HG03066 (cell line): ENCODE data around the gene MED25.

Experiments used
- ATAC-seq: cut with Tn5 transposase; IDR thresholded peaks from one replicate; pipeline ENCODE4 v1.9.1; 2021; ENCODE audit warnings: low read depth; ENCODE audit not compliant: unreplicated experiment

MED25 gene

DNA sequence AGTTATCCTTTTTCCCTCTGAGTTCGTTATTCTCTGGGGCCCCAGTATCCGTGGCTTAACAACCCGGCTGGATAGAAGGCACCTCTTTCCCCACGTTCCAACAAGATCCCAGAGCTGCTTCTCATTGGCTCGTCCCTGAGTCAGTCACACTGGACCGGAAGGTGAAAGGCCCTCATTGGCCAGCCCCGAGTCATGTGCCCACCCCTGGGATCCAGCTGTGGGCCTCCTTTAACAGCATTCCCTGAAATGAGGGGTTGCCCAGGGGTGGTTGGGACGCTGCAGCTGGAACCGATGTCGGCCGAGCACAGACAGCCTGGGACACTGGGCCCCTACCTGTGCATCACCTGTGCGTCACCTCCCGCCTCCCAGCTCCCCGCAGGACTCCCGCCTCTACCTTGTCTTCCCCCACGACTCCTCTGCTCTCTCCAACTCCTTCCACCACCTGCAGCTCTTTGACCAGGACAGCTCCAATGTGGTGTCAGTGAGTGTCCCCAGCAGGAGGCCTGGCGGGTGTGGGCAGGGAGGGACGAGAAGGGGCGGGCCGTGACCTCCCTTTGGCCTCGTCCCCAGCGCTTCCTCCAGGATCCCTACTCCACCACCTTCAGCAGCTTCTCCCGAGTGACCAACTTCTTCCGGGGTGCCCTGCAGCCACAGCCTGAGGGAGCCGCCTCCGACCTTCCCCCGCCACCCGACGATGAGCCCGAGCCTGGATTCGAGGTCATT is 63.7 kb downstream of the MED25 start:
- no peak for ATAC-seq

GRCh38 chr19:49882643-49883042 is 64.6 kb downstream of the MED25 start:
- ATAC-seq = no peak

GRCh38 chr19:49883094-49883493 is 65.0 kb downstream of the MED25 start:
- no peak for ATAC-seq

GRCh38 chr19:49884109-49884508 is 66.0 kb downstream of the MED25 start:
- no peak for ATAC-seq

- ATAC-seq = no peak
Observed at GRCh38 chr19:49884760-49885159, 66.7 kb downstream of the MED25 start.
